OCI-LY1 (cell line): ENCODE results near the gene CTNNBL1.

Source experiments
- H2AFZ ChIP-seq: fragments of 200-600 bp; sonication (generic), shearing (Covaris generic); 2 replicates; pipeline ENCODE4 v1.6.0; 2014; ENCODE audit warnings: antibody characterized with exemption, mild to moderate bottlenecking, low read length
- H3F3A ChIP-seq: fragments of 200-600 bp; sonication (generic), shearing (Covaris generic); 2 replicates; pipeline ENCODE4 v1.6.0; 2014; ENCODE audit warnings: mild to moderate bottlenecking, antibody characterized with exemption, low read length, moderate library complexity; ENCODE audit not compliant: insufficient read depth
- H3K27ac ChIP-seq: fragments of 200-600 bp; sonication (generic); 2 replicates; pipeline ENCODE4 v1.5.1; 2014; ENCODE audit warnings: low read length, mixed run types, mild to moderate bottlenecking, low read depth; ENCODE audit not compliant: poor library complexity, severe bottlenecking
- H3K27me3 ChIP-seq: fragments of 200-600 bp; sonication (generic); 2 replicates; pipeline ENCODE4 v1.6.0; 2014; ENCODE audit warnings: antibody characterized with exemption, mild to moderate bottlenecking, low read length, moderate library complexity; ENCODE audit not compliant: insufficient read depth
- H3K36me3 ChIP-seq: fragments of 200-600 bp; sonication (generic); 2 replicates; pipeline ENCODE4 v1.6.1; 2014; ENCODE audit warnings: mild to moderate bottlenecking, antibody characterized with exemption, low read length, moderate library complexity, mixed read lengths; ENCODE audit not compliant: insufficient read depth
- H3K4me1 ChIP-seq: fragments of 200-600 bp; sonication (generic); 2 replicates; pipeline ENCODE4 v1.5.1; 2014; ENCODE audit warnings: mild to moderate bottlenecking, low read length, moderate library complexity; ENCODE audit not compliant: insufficient read depth, severe bottlenecking
- H3K4me2 ChIP-seq: fragments of 200-600 bp; sonication (generic), shearing (Covaris generic); 2 replicates; pipeline ENCODE4 v1.6.1; 2014; ENCODE audit warnings: low read length
- H3K4me3 ChIP-seq: fragments of 200-600 bp; sonication (generic); 2 replicates; pipeline ENCODE4 v1.5.1; 2014; ENCODE audit warnings: low read length, low read depth, mild to moderate bottlenecking, mixed read lengths; ENCODE audit not compliant: poor library complexity, severe bottlenecking
- H3K79me2 ChIP-seq: fragments of 200-600 bp; shearing (Covaris generic); 2 replicates; pipeline ENCODE4 v1.6.1; 2016; ENCODE audit warnings: mixed run types, low read length, mixed read lengths; ENCODE audit not compliant: insufficient read depth
- H3K9ac ChIP-seq: fragments of 200-600 bp; sonication (generic), shearing (Covaris generic); 2 replicates; pipeline ENCODE4 v1.6.1; 2014; ENCODE audit warnings: mild to moderate bottlenecking, low read length, mixed read lengths
- H3K9me2 ChIP-seq: fragments of 200-600 bp; sonication (generic), shearing (Covaris generic); 2 replicates; pipeline ENCODE4 v1.6.1; 2014; ENCODE audit warnings: low read depth, mild to moderate bottlenecking, low read length, mixed read lengths
- H3K9me3 ChIP-seq: fragments of 200-600 bp; shearing (Covaris generic); 2 replicates; pipeline ENCODE4 v1.6.1; 2014; ENCODE audit warnings: low read length, mixed read lengths
- H4K20me1 ChIP-seq: fragments of 200-600 bp; sonication (generic), shearing (Covaris generic); 2 replicates; pipeline ENCODE4 v1.6.0; 2016; ENCODE audit warnings: mild to moderate bottlenecking, low read length; ENCODE audit not compliant: insufficient read depth
- EZH2 ChIP-seq: fragments of 200-600 bp; sonication (generic), shearing (Covaris generic); IDR thresholded peaks from 2 replicates; pipeline ENCODE4 v1.8.0; 2017; ENCODE audit warnings: borderline replicate concordance, mixed run types, mild to moderate bottlenecking, antibody characterized with exemption, low read length, moderate library complexity, mixed read lengths
- TF ChIP-seq, protein P1 (sequence below): fragments of 200-600 bp; sonication (generic), shearing (Covaris generic); IDR thresholded peaks from 2 replicates; pipeline ENCODE4 v1.5.1; 2017; ENCODE audit warnings: mild to moderate bottlenecking, antibody characterized with exemption, low read length, moderate library complexity, mixed read lengths

Gene CTNNBL1

DNA sequence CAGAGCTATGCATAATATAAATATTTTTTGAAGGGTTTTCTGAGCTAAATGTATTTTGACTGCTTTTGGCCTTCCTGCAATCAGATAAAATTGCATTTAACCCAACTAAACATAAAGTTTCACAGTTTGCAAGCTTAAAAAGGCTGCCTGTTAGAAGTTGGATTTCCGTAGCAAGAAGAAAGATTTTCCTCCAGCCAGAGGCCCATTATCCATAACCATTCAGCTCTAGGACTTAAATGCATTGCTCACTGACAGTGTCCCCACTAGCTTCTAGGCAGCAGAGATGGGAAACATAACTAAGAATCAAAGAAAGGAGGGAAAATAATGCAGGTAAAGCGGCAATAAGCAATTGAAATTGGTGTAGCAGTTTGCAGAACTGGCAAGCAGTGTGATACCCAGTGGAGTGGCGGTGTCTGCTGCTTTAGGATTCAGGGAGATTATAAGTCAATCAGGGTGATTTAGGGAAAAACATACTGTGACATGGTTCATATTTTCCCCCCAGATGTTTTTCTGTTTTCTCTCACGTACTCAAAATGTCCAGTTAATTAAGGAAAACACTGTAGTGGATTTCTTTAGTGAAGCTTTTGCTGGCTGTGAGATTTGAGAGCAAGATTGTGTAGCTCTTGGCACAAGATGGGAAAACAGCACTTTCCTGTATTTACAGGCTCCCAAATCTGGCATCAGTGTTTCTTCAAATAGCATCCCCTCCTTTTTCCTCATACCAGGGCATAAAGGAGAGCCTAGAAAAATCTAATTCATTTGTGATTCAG is 69.1 kb downstream of the CTNNBL1 start:
- H3K9me3 ChIP-seq: no peaks in the 10 kb centered on the region
- no peak overlapping the region for H3K27ac ChIP-seq
- H3K4me2 ChIP-seq: no peak overlapping the region
- no peaks in the 10 kb centered on the region for H3K4me1 ChIP-seq
- no peaks in the 10 kb centered on the region for H3F3A ChIP-seq
- H3K36me3 ChIP-seq: peaks cover 20% of the 10 kb centered on the region; the same call in 1 of the 2 replicates
- no peaks in the 10 kb centered on the region for H3K27me3 ChIP-seq
- no peak overlapping the region for H2AFZ ChIP-seq
- no peaks in the 10 kb centered on the region for H3K79me2 ChIP-seq
- H4K20me1 ChIP-seq: no peaks in the 10 kb centered on the region
- TF ChIP-seq EZH2: no peak
- TF ChIP-seq, protein P1, sequence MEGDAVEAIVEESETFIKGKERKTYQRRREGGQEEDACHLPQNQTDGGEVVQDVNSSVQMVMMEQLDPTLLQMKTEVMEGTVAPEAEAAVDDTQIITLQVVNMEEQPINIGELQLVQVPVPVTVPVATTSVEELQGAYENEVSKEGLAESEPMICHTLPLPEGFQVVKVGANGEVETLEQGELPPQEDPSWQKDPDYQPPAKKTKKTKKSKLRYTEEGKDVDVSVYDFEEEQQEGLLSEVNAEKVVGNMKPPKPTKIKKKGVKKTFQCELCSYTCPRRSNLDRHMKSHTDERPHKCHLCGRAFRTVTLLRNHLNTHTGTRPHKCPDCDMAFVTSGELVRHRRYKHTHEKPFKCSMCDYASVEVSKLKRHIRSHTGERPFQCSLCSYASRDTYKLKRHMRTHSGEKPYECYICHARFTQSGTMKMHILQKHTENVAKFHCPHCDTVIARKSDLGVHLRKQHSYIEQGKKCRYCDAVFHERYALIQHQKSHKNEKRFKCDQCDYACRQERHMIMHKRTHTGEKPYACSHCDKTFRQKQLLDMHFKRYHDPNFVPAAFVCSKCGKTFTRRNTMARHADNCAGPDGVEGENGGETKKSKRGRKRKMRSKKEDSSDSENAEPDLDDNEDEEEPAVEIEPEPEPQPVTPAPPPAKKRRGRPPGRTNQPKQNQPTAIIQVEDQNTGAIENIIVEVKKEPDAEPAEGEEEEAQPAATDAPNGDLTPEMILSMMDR: no peak
- H3K4me3 ChIP-seq: no peak overlapping the region
- H3K9ac ChIP-seq: no peak overlapping the region
- no peaks in the 10 kb centered on the region for H3K9me2 ChIP-seq

DNA sequence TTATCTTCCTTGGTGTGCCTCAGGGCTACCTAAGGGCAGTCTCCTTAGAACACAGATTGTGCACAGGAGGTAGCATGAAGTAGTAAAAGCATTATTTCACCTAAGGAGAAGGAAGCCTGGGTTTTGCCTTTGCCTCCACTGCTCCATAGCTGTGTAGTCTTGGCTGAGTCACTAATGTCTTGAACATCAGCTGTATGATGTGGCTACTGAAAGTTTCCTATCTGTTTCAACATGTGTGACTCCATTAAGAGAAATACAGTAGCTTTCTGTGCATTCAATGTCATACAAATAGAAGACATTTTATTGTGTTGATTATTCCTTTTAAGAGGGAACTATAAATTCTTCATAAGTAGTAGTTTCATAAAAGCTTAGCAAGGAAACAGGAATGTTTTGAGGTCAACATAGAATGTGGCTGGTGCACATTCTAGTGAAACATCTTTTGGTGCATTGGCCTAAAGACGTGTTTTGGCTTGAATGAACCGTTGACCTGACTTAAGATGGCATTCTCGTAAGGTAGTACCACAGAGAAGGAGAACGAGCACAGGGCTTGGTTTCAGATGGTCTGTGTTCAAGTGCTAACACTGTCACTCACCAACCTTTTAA is 70.6 kb downstream of the CTNNBL1 start:
- H2AFZ ChIP-seq: no peak overlapping the region
- no peaks in the 10 kb centered on the region for H3K9me3 ChIP-seq
- H3K79me2 ChIP-seq: no peaks in the 10 kb centered on the region
- H3K4me3 ChIP-seq: no peak overlapping the region
- H3K4me1 ChIP-seq: no peaks in the 10 kb centered on the region
- peaks cover 22% of the 10 kb centered on the region; the same call in 1 of the 2 replicates for H3K36me3 ChIP-seq
- H4K20me1 ChIP-seq: no peaks in the 10 kb centered on the region
- no peaks in the 10 kb centered on the region for H3K27me3 ChIP-seq
- no peak overlapping the region for H3K27ac ChIP-seq
- H3K4me2 ChIP-seq: no peak overlapping the region
- no peak overlapping the region for H3K9ac ChIP-seq
- H3F3A ChIP-seq: no peaks in the 10 kb centered on the region
- TF ChIP-seq, protein P1: no peak
- TF ChIP-seq EZH2: no peak
- no peaks in the 10 kb centered on the region for H3K9me2 ChIP-seq

DNA sequence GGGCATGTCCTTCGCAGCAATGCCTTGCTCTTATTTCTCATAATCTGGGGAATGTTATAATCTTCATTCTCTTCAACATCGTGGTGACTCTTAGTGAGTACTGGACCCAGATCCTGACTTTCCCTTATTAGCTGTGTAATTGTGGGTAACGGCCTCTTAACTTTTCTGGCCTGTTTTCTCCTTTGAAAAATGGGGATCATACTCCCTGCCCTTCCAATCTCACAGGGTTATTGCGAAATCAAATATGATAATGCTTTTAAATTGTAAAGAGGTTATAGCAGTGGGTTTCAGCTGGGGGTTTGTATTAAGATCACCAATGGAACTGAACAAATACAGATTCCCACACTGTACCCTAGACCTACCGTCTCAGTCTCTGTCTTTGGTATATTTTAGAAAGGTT is 77.1 kb downstream of the CTNNBL1 start:
- TF ChIP-seq EZH2: no peak
- TF ChIP-seq, protein P1: no peak
- H3K27ac ChIP-seq: no peak overlapping the region

More for the DNA sequence above, 77.1 kb downstream of the CTNNBL1 start:
- Histone ChIP-seq H3K4me3 (no peak overlapping the region), H3K9me2 (no peaks in the 10 kb centered on the region), H3K27me3 (no peaks in the 10 kb centered on the region), H3K4me2 (no peak overlapping the region), H3K79me2 (no peaks in the 10 kb centered on the region), H2AFZ (no peak overlapping the region), H3K9ac (no peak overlapping the region), H3F3A (no peaks in the 10 kb centered on the region), H3K9me3 (no peaks in the 10 kb centered on the region), H4K20me1 (no peaks in the 10 kb centered on the region), H3K36me3 (peaks cover 44% of the 10 kb centered on the region), H3K4me1 (peaks cover 8% of the 10 kb centered on the region)
